HepG2 (cell line): ENCODE data around the gene KCNAB3. TPM values are rescaled to one million over a fixed set of nuclear protein-coding genes. Genes with fewer than 3 reads are reported as not detected.

ENCODE experiments used
- ARNT ChIP-seq: fragments of 450-650 bp; IDR thresholded peaks from 2 replicates; pipeline ENCODE4 v1.6.1; 2017
- BRD4 ChIP-seq: sonication (generic); formaldehyde crosslinking; IDR thresholded peaks from 2 replicates; pipeline ENCODE4 v1.4.0; 2020; ENCODE audit warnings: missing genetic modification reagents
- FOXO1 ChIP-seq: sonication (generic); formaldehyde crosslinking; IDR thresholded peaks from 2 replicates; pipeline ENCODE4 v1.4.0; 2020; ENCODE audit warnings: missing genetic modification reagents
- PBX2 ChIP-seq: IDR thresholded peaks from 2 replicates; pipeline ENCODE4 v1.6.1; 2016; ENCODE audit warnings: control low read depth
- SAP130 ChIP-seq: IDR thresholded peaks from 2 replicates; pipeline ENCODE4 v1.6.1; 2016; ENCODE audit warnings: low read depth
- SKI ChIP-seq: fragments of 450-650 bp; IDR thresholded peaks from one replicate; pipeline ENCODE4 v1.6.1; 2018; ENCODE audit warnings: mild to moderate bottlenecking; ENCODE audit not compliant: partially characterized antibody
- TFAP4 ChIP-seq: sonication (generic); IDR thresholded peaks from 2 replicates; pipeline ENCODE4 v1.6.1; 2016; ENCODE audit warnings: low read depth, borderline replicate concordance
- YY1 ChIP-seq: IDR thresholded peaks from 2 replicates; pipeline ENCODE4 v1.6.1; 2011; ENCODE audit warnings: low read length, low read depth, moderate library complexity, mild to moderate bottlenecking; ENCODE audit not compliant: insufficient read depth, insufficient replicate concordance
- ZBTB8A ChIP-seq: sonication (generic); formaldehyde crosslinking; IDR thresholded peaks from 2 replicates; pipeline ENCODE4 v1.4.0; 2020; ENCODE audit warnings: mild to moderate bottlenecking, low read depth, missing genetic modification reagents, borderline replicate concordance
- ZNF281 ChIP-seq: sonication (generic); formaldehyde crosslinking; IDR thresholded peaks from 2 replicates; pipeline ENCODE4 v1.4.0; 2020; ENCODE audit warnings: missing genetic modification reagents, borderline replicate concordance
- ZNF460 ChIP-seq: sonication (generic); formaldehyde crosslinking; IDR thresholded peaks from 2 replicates; pipeline ENCODE4 v1.5.1; 2020; ENCODE audit warnings: missing genetic modification reagents, mild to moderate bottlenecking, borderline replicate concordance
- ZNF841 ChIP-seq: sonication (generic); formaldehyde crosslinking; IDR thresholded peaks from 2 replicates; pipeline ENCODE4 v1.8.1; 2023; ENCODE audit warnings: missing genetic modification reagents, borderline replicate concordance
- polyA plus RNA-seq, 8 experiments: library from polyadenylated mRNA; depleted of rRNA in 3 of 8; stranded (reverse) in 7 of 8; unstranded in 1 of 8; fragments of >200 nt; fragmentation: Illumina TruSeq in 4 of 8; extraction: Trizol in 4 of 8; gene quantifications; 2 replicates each; pipeline versions ENCODE4 v1.2.1 to v1.2.3, GENCODE V29; 2011 to 2016; ENCODE audit warnings: low read depth in 4 of 8, missing spikeins in 1 of 8, mixed read lengths in 1 of 8; ENCODE audit not compliant: insufficient read depth in 1 of 8
- total RNA-seq, 5 experiments: library from RNA; depleted of rRNA; stranded (reverse); fragments of >200 nt; fragmentation: Illumina TruSeq; extraction: Trizol; gene quantifications; 2 replicates each; pipeline ENCODE4 v1.2.3, GENCODE V29; 2016; ENCODE audit warnings: low read depth in 1 of 5
- TF ChIP-seq, protein P1 (sequence below): sonication (generic); formaldehyde crosslinking; IDR thresholded peaks from 2 replicates; pipeline ENCODE4 v1.5.1; 2020; ENCODE audit warnings: missing genetic modification reagents, mild to moderate bottlenecking, borderline replicate concordance
- TF ChIP-seq, protein P2 (sequence below): sonication (generic); formaldehyde crosslinking; conservative IDR thresholded peaks from 2 replicates; pipeline ENCODE4 v1.8.0; 2022; ENCODE audit warnings: missing genetic modification reagents
- TF ChIP-seq, protein P3 (sequence below): sonication (generic); formaldehyde crosslinking; IDR thresholded peaks from 2 replicates; pipeline ENCODE4 v1.4.0; 2020; ENCODE audit warnings: missing genetic modification reagents, borderline replicate concordance

Gene KCNAB3
- total and polyA plus RNA-seq, 2 of the 13 experiments (the other 11 are each of a cell fraction or from before 2014, with no cell fraction given) = 0.29 to 0.88 TPM

DNA sequence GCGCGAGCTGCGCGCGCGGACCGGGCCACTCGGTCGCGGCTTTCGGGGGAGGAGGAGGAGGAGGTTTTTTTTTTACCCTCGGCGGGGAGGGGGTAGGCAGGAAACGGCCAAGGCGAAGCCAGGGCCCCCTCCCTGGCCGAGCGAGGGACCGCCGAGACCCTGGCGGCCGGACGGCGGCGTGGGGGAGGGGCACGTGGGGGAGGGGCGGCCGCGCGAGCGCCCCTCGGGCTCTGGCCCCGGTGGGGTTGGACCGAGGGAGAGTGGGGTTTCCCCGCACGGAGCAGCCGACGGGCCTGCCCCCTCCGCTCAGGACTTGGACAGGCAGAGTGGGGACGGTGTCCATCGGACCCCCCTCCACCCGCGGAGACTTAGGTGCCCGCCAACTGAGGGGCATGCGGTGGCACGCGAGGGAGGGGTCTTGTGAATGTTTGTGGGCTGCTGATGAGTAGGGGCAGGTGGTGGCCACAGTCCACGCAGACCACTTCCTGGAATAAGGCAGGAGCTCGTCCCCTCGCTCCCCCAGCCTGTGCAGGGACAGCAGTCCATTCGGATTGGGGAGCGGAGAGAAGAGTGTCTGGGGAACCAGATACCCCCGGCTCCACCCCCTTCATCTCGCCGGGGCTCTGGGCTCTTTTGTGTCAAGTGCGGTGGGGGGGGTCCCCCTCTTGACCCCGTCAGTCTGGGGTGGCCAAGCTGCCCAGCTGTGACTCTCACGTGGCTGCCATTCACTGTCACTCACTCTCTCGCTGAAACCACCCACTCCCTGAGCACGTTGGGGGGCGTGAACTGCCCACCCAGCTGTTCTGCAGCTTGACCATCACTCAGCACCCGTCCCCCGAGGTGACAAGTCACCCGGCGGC is 44.1 kb downstream of the KCNAB3 start (continued):
- TF ChIP-seq ZNF460 (no peak), ARNT (no peak), SKI (peak; percentile 5), ZNF841 (CRISPR knock-in tag) (no peak), PBX2 (CRISPR knock-in tag) (peak; percentile 18; the same call in 1 of the 2 replicates), ZNF281 (CRISPR knock-in tag) (peak; percentile 82; the same call in 1 of the 2 replicates), FOXO1 (CRISPR knock-in tag) (0 out of 2 replicates have a peak, but pooled peaks have one; percentile 8), SAP130 (peak; percentile 11; the same call in 1 of the 2 replicates), YY1 (no peak), ZBTB8A (CRISPR knock-in tag) (no peak), TFAP4 (peak; percentile 83), BRD4 (0 out of 2 replicates have a peak, but pooled peaks have one; percentile 45)
- TF ChIP-seq, protein P1, sequence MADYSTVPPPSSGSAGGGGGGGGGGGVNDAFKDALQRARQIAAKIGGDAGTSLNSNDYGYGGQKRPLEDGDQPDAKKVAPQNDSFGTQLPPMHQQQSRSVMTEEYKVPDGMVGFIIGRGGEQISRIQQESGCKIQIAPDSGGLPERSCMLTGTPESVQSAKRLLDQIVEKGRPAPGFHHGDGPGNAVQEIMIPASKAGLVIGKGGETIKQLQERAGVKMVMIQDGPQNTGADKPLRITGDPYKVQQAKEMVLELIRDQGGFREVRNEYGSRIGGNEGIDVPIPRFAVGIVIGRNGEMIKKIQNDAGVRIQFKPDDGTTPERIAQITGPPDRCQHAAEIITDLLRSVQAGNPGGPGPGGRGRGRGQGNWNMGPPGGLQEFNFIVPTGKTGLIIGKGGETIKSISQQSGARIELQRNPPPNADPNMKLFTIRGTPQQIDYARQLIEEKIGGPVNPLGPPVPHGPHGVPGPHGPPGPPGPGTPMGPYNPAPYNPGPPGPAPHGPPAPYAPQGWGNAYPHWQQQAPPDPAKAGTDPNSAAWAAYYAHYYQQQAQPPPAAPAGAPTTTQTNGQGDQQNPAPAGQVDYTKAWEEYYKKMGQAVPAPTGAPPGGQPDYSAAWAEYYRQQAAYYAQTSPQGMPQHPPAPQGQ (CRISPR knock-in tag) = no peak
- TF ChIP-seq, protein P2, sequence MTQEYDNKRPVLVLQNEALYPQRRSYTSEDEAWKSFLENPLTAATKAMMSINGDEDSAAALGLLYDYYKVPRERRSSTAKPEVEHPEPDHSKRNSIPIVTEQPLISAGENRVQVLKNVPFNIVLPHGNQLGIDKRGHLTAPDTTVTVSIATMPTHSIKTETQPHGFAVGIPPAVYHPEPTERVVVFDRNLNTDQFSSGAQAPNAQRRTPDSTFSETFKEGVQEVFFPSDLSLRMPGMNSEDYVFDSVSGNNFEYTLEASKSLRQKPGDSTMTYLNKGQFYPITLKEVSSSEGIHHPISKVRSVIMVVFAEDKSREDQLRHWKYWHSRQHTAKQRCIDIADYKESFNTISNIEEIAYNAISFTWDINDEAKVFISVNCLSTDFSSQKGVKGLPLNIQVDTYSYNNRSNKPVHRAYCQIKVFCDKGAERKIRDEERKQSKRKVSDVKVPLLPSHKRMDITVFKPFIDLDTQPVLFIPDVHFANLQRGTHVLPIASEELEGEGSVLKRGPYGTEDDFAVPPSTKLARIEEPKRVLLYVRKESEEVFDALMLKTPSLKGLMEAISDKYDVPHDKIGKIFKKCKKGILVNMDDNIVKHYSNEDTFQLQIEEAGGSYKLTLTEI (CRISPR knock-in tag) = no peak
- TF ChIP-seq, protein P3, sequence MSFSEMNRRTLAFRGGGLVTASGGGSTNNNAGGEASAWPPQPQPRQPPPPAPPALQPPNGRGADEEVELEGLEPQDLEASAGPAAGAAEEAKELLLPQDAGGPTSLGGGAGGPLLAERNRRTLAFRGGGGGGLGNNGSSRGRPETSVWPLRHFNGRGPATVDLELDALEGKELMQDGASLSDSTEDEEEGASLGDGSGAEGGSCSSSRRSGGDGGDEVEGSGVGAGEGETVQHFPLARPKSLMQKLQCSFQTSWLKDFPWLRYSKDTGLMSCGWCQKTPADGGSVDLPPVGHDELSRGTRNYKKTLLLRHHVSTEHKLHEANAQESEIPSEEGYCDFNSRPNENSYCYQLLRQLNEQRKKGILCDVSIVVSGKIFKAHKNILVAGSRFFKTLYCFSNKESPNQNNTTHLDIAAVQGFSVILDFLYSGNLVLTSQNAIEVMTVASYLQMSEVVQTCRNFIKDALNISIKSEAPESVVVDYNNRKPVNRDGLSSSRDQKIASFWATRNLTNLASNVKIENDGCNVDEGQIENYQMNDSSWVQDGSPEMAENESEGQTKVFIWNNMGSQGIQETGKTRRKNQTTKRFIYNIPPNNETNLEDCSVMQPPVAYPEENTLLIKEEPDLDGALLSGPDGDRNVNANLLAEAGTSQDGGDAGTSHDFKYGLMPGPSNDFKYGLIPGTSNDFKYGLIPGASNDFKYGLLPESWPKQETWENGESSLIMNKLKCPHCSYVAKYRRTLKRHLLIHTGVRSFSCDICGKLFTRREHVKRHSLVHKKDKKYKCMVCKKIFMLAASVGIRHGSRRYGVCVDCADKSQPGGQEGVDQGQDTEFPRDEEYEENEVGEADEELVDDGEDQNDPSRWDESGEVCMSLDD (CRISPR knock-in tag) = no peak
